GM12801 (cell line): ENCODE results near the gene TIGD2.

ENCODE experiments used
- TF ChIP-seq, protein P1 (sequence below): IDR thresholded peaks from one replicate; pipeline ENCODE4 v1.5.1; 2011; ENCODE audit warnings: control low read depth; ENCODE audit not compliant: insufficient read length; ENCODE audit errors: extremely low read depth

TIGD2 gene

DNA sequence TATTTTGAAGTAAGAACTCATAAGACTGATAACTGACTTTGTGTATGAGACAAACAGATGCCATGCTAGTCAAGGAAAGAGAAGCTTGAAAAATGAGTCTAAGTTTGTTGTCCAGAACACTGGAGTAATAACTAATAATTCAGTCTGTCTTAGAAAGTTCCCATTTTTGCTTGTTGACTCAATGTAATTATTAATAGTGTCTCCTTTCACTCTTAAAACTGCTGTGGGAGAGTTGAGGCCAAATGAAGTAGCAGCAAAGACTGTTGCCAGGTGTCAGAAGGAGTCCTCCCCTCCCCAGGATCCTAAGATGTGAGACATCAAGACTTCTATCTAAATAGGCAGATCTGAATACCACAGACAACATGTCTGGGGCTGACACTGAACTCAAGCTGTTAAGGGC lies 33.6 kb upstream of the TIGD2 start:
- TF ChIP-seq, protein P1, sequence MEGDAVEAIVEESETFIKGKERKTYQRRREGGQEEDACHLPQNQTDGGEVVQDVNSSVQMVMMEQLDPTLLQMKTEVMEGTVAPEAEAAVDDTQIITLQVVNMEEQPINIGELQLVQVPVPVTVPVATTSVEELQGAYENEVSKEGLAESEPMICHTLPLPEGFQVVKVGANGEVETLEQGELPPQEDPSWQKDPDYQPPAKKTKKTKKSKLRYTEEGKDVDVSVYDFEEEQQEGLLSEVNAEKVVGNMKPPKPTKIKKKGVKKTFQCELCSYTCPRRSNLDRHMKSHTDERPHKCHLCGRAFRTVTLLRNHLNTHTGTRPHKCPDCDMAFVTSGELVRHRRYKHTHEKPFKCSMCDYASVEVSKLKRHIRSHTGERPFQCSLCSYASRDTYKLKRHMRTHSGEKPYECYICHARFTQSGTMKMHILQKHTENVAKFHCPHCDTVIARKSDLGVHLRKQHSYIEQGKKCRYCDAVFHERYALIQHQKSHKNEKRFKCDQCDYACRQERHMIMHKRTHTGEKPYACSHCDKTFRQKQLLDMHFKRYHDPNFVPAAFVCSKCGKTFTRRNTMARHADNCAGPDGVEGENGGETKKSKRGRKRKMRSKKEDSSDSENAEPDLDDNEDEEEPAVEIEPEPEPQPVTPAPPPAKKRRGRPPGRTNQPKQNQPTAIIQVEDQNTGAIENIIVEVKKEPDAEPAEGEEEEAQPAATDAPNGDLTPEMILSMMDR = no peak

- TF ChIP-seq, protein P1 = no peak
Measured at GRCh38 chr4:89078300-89078699, 33.0 kb upstream of the TIGD2 start.

GRCh38 chr4:89099034-89099433 lies 12.3 kb upstream of the TIGD2 start:
- TF ChIP-seq, protein P1 = no peak

GRCh38 chr4:89099471-89099870 lies 11.9 kb upstream of the TIGD2 start:
- TF ChIP-seq, protein P1 = no peak

DNA sequence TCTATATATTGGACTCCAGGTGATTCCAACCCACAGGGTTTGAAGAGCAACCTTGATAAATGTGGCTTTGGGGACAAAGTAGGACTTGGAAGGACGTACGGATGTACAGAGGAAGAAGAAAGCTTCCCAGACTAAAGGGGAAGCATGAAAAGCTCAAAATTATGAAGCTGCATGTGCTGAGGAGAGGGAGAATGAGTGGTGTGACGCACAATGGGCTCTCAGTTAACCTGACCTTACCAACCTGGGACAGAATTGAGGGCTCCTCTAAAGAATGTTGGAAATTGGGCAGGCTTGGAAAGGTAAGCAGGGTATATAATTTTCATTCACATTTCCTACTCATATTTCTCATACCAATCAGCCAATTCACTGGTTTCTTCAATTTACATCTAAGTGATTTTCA lies 10.5 kb upstream of the TIGD2 start:
- TF ChIP-seq, protein P1 = no peak

DNA sequence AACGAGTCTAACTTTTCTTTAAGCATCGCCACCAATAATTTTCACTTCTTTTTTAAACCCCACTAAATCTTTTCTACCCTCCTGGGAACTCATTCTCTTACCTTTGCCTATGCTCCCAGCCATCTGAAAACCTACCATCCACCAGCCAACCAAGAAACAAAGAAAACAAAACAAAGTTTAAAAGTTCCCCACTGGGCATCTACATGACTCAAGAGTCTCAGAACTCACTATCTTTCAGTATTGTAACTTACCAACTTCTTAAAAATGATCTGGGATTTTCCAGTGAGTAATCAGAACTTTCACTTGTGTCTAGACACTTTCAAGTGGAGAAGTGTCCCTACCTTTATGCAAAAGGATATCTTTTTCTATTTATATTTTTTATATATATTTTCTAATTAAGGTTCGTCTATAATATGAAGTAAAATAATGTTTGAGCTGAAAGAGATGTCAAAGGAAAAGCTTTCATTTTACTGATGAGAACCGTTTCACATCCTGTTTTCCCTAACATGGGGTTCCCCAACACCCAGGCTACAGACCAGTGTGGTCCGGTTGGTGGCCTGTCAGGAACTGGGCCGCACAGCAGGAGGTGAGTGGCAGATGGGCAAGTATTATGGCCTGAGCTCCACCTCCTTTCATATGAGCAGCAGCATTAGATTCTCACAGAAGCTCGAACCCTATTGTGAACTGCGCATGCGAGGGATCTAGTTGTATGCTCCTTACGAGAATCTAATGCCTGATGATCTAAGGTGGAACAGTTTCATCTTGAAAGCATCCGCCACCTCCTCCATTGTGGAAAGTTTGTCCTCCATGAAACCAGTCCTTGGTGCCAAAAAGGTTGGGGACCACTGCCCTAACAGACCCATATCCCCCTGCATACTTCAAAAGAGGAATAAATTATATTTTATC lies 9.8 kb upstream of the TIGD2 start:
- TF ChIP-seq, protein P1 = no peak

- TF ChIP-seq, protein P1 = no peak
Measured at GRCh38 chr4:89105726-89106125, 5.6 kb upstream of the TIGD2 start.
